GM18873 (cell line): Measurements from ENCODE around the gene OR3A3.
"Not testable (repeated sequence)": the region's sequence is repeated elsewhere in the genome, so short reads cannot be mapped to it uniquely, and the experiment has no call there.

ENCODE experiments used
- ATAC-seq: cut with Tn5 transposase; IDR thresholded peaks from one replicate; pipeline ENCODE4 v1.9.1; 2021; ENCODE audit warnings: mild to moderate bottlenecking, moderate library complexity, moderate number of reproducible peaks; ENCODE audit not compliant: unreplicated experiment, low FRiP score

OR3A3 gene

GRCh38 chr17:3411070-3411469, at the start of gene OR3A3:
OR3A3 (plus strand) TSS chr17:3411370.
- no peak for ATAC-seq

GRCh38 chr17:3371167-3371566, 40.0 kb upstream of the OR3A3 start:
- ATAC-seq: not testable (repeated sequence)

DNA sequence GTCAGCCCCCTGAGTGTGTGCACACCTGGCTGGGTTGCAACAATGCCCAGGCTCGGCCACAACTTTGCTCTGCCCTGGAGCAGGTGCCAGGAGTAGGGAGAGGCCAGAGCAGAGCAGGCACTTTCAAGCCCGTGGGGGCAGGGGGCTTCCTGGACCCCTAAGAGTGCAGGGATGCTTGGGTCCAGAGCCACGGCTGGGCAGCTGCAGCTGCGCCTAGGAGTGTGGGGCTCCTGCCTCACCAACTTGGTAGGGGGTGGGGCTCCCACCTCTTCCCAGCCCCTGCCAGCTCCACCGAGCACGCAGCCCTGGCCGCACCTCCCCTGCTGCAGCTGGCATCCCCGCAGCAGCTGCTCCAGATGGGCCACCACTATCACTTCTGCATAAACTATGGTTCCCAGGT, 32.8 kb upstream of the OR3A3 start:
- no peak for ATAC-seq

DNA sequence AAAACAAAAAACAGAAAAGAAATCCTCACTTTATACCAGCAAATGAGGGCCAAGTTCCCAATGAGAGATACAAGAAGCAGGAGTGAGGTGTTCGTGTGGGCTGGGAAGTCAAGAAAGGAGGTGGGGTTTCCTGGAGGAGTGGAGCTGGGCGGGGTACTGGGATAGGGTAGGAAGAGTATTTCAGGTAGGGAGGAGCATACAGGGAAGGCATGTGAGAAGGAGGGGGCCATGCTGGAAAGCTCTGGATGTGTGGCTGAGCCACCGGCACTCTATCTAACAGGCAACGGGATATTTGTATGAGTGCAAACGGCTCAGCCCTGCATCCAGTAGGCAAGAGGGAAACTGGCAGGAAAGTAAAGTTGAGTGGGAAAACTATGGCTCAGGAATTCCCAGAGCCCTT, 29.2 kb upstream of the OR3A3 start:
- ATAC-seq: no peak

DNA sequence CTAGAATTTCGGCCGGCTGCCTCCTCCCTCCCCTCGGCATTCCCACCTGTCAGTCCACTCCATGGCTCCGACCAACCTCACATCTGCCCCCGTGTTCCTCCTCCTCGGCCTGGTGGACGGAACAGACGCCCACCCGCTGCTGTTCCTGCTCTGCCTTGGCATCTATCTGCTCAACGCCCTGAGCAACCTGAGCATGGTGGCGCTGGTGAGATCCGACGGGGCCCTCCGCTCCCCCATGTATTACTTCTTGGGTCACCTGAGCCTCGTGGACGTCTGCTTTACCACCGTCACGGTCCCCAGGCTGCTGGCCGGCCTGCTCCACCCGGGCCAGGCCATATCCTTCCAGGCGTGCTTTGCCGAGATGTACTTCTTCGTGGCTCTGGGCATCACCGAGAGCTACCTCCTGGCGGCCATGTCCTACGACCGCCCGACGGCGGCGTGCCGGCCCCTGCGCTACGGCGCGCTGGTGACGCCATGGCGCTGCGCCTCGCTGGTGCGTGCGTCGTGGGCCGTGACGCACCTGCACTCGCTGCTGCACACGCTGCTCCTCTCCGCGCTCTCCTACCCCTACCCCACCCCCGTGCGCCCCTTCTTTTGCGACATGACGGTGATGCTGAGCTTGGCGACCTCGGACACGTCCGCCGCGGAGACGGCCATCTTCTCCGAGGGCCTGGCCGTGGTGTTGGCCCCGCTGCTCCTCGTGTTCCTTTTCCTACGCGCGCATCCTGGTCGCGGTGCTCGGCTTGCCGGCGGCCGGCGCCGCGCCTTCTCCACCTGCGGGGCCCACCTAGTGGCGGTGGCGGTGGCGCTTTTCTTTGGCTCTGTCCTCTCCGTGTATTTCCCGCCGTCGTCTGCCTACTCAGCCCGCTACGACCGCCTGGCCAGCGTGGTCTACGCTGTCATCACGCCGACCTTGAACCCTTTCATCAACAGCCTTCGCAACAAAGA, 25.0 kb upstream of the OR3A3 start, which contains the start of gene OR3A2:
Gene OR3A2, minus strand, starts transcription at position 440 of the 948 bp plus-strand sequence.
- no peak for ATAC-seq

DNA sequence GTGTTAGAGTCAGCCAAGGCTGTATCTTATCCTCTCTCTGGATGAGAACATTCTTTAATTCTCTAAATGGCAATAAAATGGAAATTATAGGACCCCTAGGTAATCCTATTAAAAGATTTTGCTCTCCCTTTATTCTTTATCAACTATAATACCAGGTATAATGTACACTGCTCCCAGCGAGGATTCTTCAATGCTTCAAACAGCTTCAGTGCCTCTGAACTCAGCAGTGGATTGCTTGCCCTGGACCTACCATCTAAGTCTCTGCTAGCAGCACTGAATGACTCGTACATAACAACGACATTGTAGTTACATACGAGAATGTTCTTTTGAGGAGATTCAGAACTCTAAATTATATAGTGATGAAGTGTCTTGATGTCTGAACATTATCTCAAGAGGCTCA, 21.4 kb upstream of the OR3A3 start:
- no peak for ATAC-seq

- ATAC-seq: not testable (repeated sequence)
Observed at GRCh38 chr17:3397801-3398200, 13.4 kb upstream of the OR3A3 start.

GRCh38 chr17:3398310-3398709, 12.9 kb upstream of the OR3A3 start, which contains the start of gene OR1E1:
OR1E1 (minus strand) TSS chr17:3398410; CDS start chr17:3398410, 0 bp downstream.
- no peak for ATAC-seq

GRCh38 chr17:3400055-3400454, 11.1 kb upstream of the OR3A3 start:
- no peak for ATAC-seq

GRCh38 chr17:3401786-3402185, 9.4 kb upstream of the OR3A3 start:
- ATAC-seq: no peak

DNA sequence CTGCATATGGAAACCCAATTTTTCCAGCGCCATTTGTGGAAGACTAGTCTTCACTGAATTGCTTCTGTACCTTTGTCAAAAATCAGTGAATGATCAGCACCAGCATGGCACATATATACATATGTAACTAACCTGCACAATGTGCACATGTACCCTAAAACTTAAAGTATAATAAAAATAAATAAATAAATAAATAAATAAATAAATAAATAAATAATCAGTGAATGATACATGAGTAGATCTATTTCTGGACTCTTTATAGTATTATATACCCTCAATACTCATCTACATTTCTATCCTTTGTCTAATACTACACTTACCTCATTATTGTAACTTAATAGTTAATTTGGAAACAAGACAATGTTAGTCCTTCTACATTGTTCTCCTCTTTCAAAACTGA, 7.3 kb upstream of the OR3A3 start:
- not testable (repeated sequence) for ATAC-seq

- not testable (repeated sequence) for ATAC-seq
Observed at GRCh38 chr17:3412216-3412615, 1.0 kb downstream of the OR3A3 start.

DNA sequence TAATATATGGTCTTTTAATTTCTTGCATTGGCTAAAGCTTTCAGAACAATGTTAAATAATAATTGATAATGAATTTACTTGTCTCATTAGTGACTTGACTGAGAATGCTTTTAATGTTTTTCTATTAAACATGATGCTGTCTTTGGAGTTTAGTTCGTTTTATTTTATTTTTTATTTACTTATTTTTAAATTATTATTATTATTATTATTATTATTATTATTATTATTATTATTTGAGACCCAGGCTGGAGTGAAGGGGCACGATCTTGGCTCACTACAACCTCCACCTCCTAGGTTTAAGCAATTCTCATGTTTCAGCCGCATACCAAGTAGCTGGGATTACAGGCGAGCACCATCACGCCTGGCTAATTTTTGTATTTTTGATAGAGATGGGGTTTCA, 4.4 kb downstream of the OR3A3 start:
- ATAC-seq: no peak

- ATAC-seq: no peak
Observed at GRCh38 chr17:3418222-3418621, 7.1 kb downstream of the OR3A3 start.

- ATAC-seq: not testable (repeated sequence)
Observed at GRCh38 chr17:3433215-3433614, 22.0 kb downstream of the OR3A3 start.

GRCh38 chr17:3433741-3434140, 22.6 kb downstream of the OR3A3 start, which contains the start of gene OR1E2:
OR1E2 (minus strand) TSS chr17:3433841; CDS start chr17:3433841, 0 bp downstream.
- no peak for ATAC-seq

GRCh38 chr17:3438368-3438767, 27.2 kb downstream of the OR3A3 start:
- no peak for ATAC-seq

- ATAC-seq: no peak
Observed at GRCh38 chr17:3440451-3440850, 29.3 kb downstream of the OR3A3 start.

DNA sequence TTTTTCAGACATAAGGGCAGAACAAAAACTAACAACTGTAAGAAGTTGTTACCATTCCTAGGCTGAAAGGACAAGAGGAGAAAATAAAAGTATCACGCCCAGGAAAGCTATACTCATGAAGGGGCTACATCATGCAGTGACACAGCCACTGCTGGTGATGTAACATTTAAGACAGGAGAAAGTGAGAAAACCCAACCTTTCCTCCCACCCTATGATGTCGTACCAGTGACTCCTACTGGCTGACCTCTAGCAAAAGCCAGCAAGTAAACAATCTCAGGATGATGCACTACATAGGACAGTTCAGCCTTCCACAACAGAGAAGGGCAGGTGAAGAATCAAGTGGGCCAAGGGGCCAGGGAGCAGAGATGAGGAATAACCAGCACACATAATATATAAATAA, 36.5 kb downstream of the OR3A3 start:
- no peak for ATAC-seq

GRCh38 chr17:3448059-3448665, 37.0 kb downstream of the OR3A3 start:
- ATAC-seq: no peak

GRCh38 chr17:3466355-3466754, 55.2 kb downstream of the OR3A3 start:
- not testable (repeated sequence) for ATAC-seq
